HL-60/S4 (cell line): ENCODE data around the gene ZNF469.
"Not testable (repeated sequence)": the region's sequence is repeated elsewhere in the genome, so short reads cannot be mapped to it uniquely, and the experiment has no call there.

ENCODE experiments used
- in situ Hi-C: fragments of 300-500 bp; cut with MboI; formaldehyde crosslinking; loops from 2 replicates; pipeline ENCODE4 v1.14.3; 2022; ENCODE audit warnings: low sequenced_read_pairs

Gene ZNF469

GRCh38 chr16:88359008-88359407 is 23.8 kb upstream of the ZNF469 start:
- in situ Hi-C loops, result no loop called here

- in situ Hi-C loops, result not testable (repeated sequence)
Observed at GRCh38 chr16:88360401-88360800, 22.4 kb upstream of the ZNF469 start.

- in situ Hi-C loops, result no loop called here
Observed at GRCh38 chr16:88360999-88361398, 21.8 kb upstream of the ZNF469 start.

- in situ Hi-C loops, result no loop called here
Observed at GRCh38 chr16:88361775-88362174, 21.0 kb upstream of the ZNF469 start.

GRCh38 chr16:88363239-88363891 is 19.4 kb upstream of the ZNF469 start:
- in situ Hi-C loops, result no loop called here

- in situ Hi-C loops, result no loop called here
Observed at GRCh38 chr16:88365244-88365865, 17.4 kb upstream of the ZNF469 start.

GRCh38 chr16:88366032-88366703 is 16.6 kb upstream of the ZNF469 start:
- in situ Hi-C loops, result no loop called here

GRCh38 chr16:88366704-88367047 is 16.1 kb upstream of the ZNF469 start:
- in situ Hi-C loops, result no loop called here

GRCh38 chr16:88367560-88367959 is 15.2 kb upstream of the ZNF469 start:
- in situ Hi-C loops, result no loop called here

GRCh38 chr16:88368036-88368435 is 14.7 kb upstream of the ZNF469 start:
- in situ Hi-C loops, result no loop called here

- in situ Hi-C loops, result no loop called here
Observed at GRCh38 chr16:88368994-88369393, 13.8 kb upstream of the ZNF469 start.

- in situ Hi-C loops, result no loop called here
Observed at GRCh38 chr16:88369447-88370008, 13.2 kb upstream of the ZNF469 start.

GRCh38 chr16:88370365-88370764 is 12.4 kb upstream of the ZNF469 start:
- in situ Hi-C loops, result no loop called here

GRCh38 chr16:88372522-88372921 is 10.2 kb upstream of the ZNF469 start:
- in situ Hi-C loops, result no loop called here

- in situ Hi-C loops, result no loop called here
Observed at GRCh38 chr16:88373211-88373610, 9.5 kb upstream of the ZNF469 start.

GRCh38 chr16:88373927-88374492 is 8.7 kb upstream of the ZNF469 start:
- in situ Hi-C loops, result no loop called here

GRCh38 chr16:88374736-88375135 is 8.0 kb upstream of the ZNF469 start:
- in situ Hi-C loops, result no loop called here

- in situ Hi-C loops, result no loop called here
Observed at GRCh38 chr16:88375236-88375975, 7.4 kb upstream of the ZNF469 start.

- in situ Hi-C loops, result no loop called here
Observed at GRCh38 chr16:88375996-88376834, 6.5 kb upstream of the ZNF469 start.
